ENCODE data around the gene CNTNAP5.
"Not testable (repeated sequence)": the region's sequence is repeated elsewhere in the genome, so short reads cannot be mapped to it uniquely, and the experiment has no call there.

CNTNAP5 gene

DNA sequence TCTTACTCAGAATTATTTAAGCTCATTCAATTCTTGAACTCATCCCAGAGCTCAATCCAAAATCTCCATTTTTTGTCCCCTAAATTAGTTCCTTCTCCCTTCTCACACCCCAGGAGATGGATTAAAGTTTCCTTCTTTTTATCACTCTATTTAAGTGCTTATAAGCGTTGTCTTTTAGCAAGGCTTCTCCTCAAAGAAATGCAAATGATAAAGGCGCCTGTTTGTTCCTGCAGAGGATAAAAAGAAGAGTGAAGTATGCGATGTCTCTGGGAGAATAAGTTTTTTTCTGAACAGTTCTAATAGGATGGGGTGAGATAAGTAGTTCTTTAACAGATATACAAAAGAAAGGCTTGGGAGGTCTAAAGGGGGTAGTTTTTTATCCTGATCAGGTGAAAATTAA lies 303.3 kb downstream of the CNTNAP5 start:
- Histone ChIP-seq H3K27me3 (ENCODE audit: control insufficient read depth in 1 of 2, insufficient read depth in 2 of 2, low read length in 2 of 2) (no peaks in the 10 kb centered on the region), H3K9me3 (ENCODE audit: control insufficient read depth in 1 of 2, low read length in 2 of 2) (no peaks in the 10 kb centered on the region), H3K4me1 (ENCODE audit: control insufficient read depth in 1 of 2, insufficient read depth in 2 of 2, low read length in 2 of 2) (no peaks in the 10 kb centered on the region), H3K27ac (ENCODE audit: low read depth, low read length) (no peak overlapping the region), H3K9ac (ENCODE audit: low read depth in 1 of 2, low read length in 2 of 2) (no peak overlapping the region), H3K4me3 (ENCODE audit: low read depth in 1 of 2, low read length in 2 of 2) (no peak overlapping the region), H3K36me3 (ENCODE audit: control insufficient read depth in 1 of 2, insufficient read depth in 2 of 2, low read length in 2 of 2) (no peaks in the 10 kb centered on the region)

GRCh38 chr2:124333784-124334183 lies 308.7 kb downstream of the CNTNAP5 start:
- Histone ChIP-seq H3K27me3 (ENCODE audit: control insufficient read depth in 1 of 2, insufficient read depth in 2 of 2, low read length in 2 of 2) (no peaks in the 10 kb centered on the region), H3K9ac (ENCODE audit: low read depth in 1 of 2, low read length in 2 of 2) (no peak overlapping the region), H3K9me3 (ENCODE audit: control insufficient read depth in 1 of 2, low read length in 2 of 2) (no peaks in the 10 kb centered on the region), H3K4me3 (ENCODE audit: low read depth in 1 of 2, low read length in 2 of 2) (no peak overlapping the region), H3K4me1 (ENCODE audit: control insufficient read depth in 1 of 2, insufficient read depth in 2 of 2, low read length in 2 of 2) (no peaks in the 10 kb centered on the region), H3K36me3 (ENCODE audit: control insufficient read depth in 1 of 2, insufficient read depth in 2 of 2, low read length in 2 of 2) (no peaks in the 10 kb centered on the region), H3K27ac (ENCODE audit: low read depth, low read length) (no peak overlapping the region)

DNA sequence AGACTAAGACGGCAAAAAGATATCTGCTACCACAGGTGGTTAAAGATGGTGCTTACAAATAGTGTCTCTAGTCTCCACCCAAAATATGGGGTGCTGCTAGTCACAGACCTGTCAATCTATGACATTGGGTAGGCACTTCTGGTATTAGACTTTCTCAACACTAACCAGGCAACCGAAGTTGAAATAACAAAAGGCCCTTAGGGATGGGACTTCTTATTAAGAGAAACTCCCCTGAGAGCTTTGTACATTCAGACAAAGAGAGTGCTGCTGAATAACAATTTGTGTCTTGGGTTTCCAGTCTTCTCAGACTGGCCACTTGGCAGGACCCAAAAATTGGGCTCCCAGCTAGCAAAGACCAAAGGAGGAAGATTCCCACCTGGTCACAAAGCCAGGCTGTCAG lies 310.0 kb downstream of the CNTNAP5 start:
- Histone ChIP-seq H3K4me3 (ENCODE audit: low read depth in 1 of 2, low read length in 2 of 2) (no peak overlapping the region), H3K27me3 (ENCODE audit: control insufficient read depth in 1 of 2, insufficient read depth in 2 of 2, low read length in 2 of 2) (no peaks in the 10 kb centered on the region), H3K9me3 (ENCODE audit: control insufficient read depth in 1 of 2, low read length in 2 of 2) (peaks cover 0 to 2% of the 10 kb centered on the region in 2 donors), H3K27ac (ENCODE audit: low read depth, low read length) (no peak overlapping the region), H3K9ac (ENCODE audit: low read depth in 1 of 2, low read length in 2 of 2) (no peak overlapping the region), H3K36me3 (ENCODE audit: control insufficient read depth in 1 of 2, insufficient read depth in 2 of 2, low read length in 2 of 2) (no peaks in the 10 kb centered on the region), H3K4me1 (ENCODE audit: control insufficient read depth in 1 of 2, insufficient read depth in 2 of 2, low read length in 2 of 2) (no peaks in the 10 kb centered on the region)

DNA sequence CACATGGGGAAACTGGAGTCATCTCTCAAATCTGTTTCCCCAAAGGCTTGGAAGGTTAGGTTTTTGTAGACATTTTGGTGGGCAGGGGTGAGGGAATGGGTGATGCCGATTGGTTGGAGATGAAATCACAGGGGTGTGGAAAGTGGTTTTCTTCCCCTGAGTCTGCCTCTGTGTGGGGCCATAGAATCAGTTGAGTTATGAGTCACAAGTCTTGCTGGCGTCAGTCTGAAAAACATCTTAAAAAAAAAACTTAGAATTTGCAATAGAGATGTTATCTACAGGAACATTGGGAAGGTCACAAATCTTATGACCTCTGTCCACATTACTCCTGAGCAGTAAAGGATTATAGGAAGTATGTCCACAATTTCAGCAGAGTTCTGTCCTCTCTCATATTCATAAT lies 314.6 kb downstream of the CNTNAP5 start:
- Histone ChIP-seq H3K9me3 (ENCODE audit: control insufficient read depth in 1 of 2, low read length in 2 of 2) (peaks cover 0 to 2% of the 10 kb centered on the region in 2 donors), H3K9ac (ENCODE audit: low read depth in 1 of 2, low read length in 2 of 2) (no peak overlapping the region), H3K27ac (ENCODE audit: low read depth, low read length) (no peak overlapping the region), H3K4me3 (ENCODE audit: low read depth in 1 of 2, low read length in 2 of 2) (no peak overlapping the region), H3K27me3 (ENCODE audit: control insufficient read depth in 1 of 2, insufficient read depth in 2 of 2, low read length in 2 of 2) (no peaks in the 10 kb centered on the region), H3K36me3 (ENCODE audit: control insufficient read depth in 1 of 2, insufficient read depth in 2 of 2, low read length in 2 of 2) (no peaks in the 10 kb centered on the region), H3K4me1 (ENCODE audit: control insufficient read depth in 1 of 2, insufficient read depth in 2 of 2, low read length in 2 of 2) (no peaks in the 10 kb centered on the region)

- H3K4me1 ChIP-seq (ENCODE audit: control insufficient read depth in 1 of 2, insufficient read depth in 2 of 2, low read length in 2 of 2), result no peaks in the 10 kb centered on the region
- H3K36me3 ChIP-seq (ENCODE audit: control insufficient read depth in 1 of 2, insufficient read depth in 2 of 2, low read length in 2 of 2), result no peaks in the 10 kb centered on the region
- no peaks in the 10 kb centered on the region for H3K27me3 ChIP-seq (ENCODE audit: control insufficient read depth in 1 of 2, insufficient read depth in 2 of 2, low read length in 2 of 2)
- H3K4me3 ChIP-seq (ENCODE audit: low read depth in 1 of 2, low read length in 2 of 2), result no peak overlapping the region
- H3K27ac ChIP-seq (ENCODE audit: low read depth, low read length), result no peak overlapping the region
- peaks cover 0 to 2% of the 10 kb centered on the region in 2 donors for H3K9me3 ChIP-seq (ENCODE audit: control insufficient read depth in 1 of 2, low read length in 2 of 2)
- no peak overlapping the region for H3K9ac ChIP-seq (ENCODE audit: low read depth in 1 of 2, low read length in 2 of 2)
Observed at GRCh38 chr2:124343827-124344498, 318.9 kb downstream of the CNTNAP5 start.

DNA sequence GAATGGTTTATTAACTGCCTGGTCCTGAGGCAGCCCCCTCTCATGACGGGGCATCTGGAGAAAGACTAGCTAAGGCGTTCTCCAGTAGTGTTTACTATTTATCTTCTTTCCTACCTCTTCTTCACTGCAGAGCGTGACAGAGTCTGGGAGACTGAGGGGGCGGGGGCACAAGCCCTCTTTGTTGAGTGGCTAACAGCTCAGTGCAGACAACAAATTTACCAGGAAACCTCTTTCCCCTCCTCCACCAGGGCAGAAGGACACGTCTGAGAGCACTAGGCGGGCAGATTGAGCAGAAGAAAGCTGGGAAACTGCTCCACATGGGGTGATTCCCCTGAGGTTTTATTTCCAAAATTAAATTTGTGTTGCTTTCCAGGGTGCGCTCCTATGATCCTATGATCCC lies 322.1 kb downstream of the CNTNAP5 start:
- no peak overlapping the region for H3K4me3 ChIP-seq (ENCODE audit: low read depth in 1 of 2, low read length in 2 of 2)
- no peaks in the 10 kb centered on the region for H3K27me3 ChIP-seq (ENCODE audit: control insufficient read depth in 1 of 2, insufficient read depth in 2 of 2, low read length in 2 of 2)
- no peaks in the 10 kb centered on the region for H3K9me3 ChIP-seq (ENCODE audit: control insufficient read depth in 1 of 2, low read length in 2 of 2)
- H3K36me3 ChIP-seq (ENCODE audit: control insufficient read depth in 1 of 2, insufficient read depth in 2 of 2, low read length in 2 of 2), result no peaks in the 10 kb centered on the region
- H3K27ac ChIP-seq (ENCODE audit: low read depth, low read length), result no peak overlapping the region
- H3K9ac ChIP-seq (ENCODE audit: low read depth in 1 of 2, low read length in 2 of 2), result no peak overlapping the region
- no peaks in the 10 kb centered on the region for H3K4me1 ChIP-seq (ENCODE audit: control insufficient read depth in 1 of 2, insufficient read depth in 2 of 2, low read length in 2 of 2)

DNA sequence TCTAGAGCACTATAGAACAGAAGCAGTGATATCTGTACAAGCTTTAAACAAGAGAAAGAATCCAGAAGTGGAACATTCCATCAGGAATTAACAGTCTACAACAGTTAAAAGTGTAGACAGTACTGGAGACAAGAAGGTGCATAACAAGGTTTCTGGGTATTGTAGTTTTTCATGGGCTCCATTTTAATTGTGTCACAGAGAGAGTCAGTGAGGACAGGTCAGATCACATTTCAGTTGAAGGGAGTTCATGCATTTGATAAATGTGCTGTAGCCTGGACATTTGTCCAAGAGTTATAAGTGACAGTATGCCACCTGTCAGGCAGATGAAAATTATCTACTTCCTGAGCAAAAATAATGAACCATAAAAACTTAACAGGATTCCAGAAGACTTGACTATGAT lies 328.6 kb downstream of the CNTNAP5 start:
- no peak overlapping the region for H3K27ac ChIP-seq (ENCODE audit: low read depth, low read length)
- H3K4me1 ChIP-seq (ENCODE audit: control insufficient read depth in 1 of 2, insufficient read depth in 2 of 2, low read length in 2 of 2), result no peaks in the 10 kb centered on the region
- H3K36me3 ChIP-seq (ENCODE audit: control insufficient read depth in 1 of 2, insufficient read depth in 2 of 2, low read length in 2 of 2), result no peaks in the 10 kb centered on the region
- no peaks in the 10 kb centered on the region for H3K27me3 ChIP-seq (ENCODE audit: control insufficient read depth in 1 of 2, insufficient read depth in 2 of 2, low read length in 2 of 2)
- H3K9me3 ChIP-seq (ENCODE audit: control insufficient read depth in 1 of 2, low read length in 2 of 2), result no peaks in the 10 kb centered on the region
- no peak overlapping the region for H3K9ac ChIP-seq (ENCODE audit: low read depth in 1 of 2, low read length in 2 of 2)
- no peak overlapping the region for H3K4me3 ChIP-seq (ENCODE audit: low read depth in 1 of 2, low read length in 2 of 2)

GRCh38 chr2:124354466-124354865 lies 329.4 kb downstream of the CNTNAP5 start:
- no peak overlapping the region for H3K9ac ChIP-seq (ENCODE audit: low read depth in 1 of 2, low read length in 2 of 2)
- no peak overlapping the region for H3K4me3 ChIP-seq (ENCODE audit: low read depth in 1 of 2, low read length in 2 of 2)
- no peaks in the 10 kb centered on the region for H3K27me3 ChIP-seq (ENCODE audit: control insufficient read depth in 1 of 2, insufficient read depth in 2 of 2, low read length in 2 of 2)
- H3K27ac ChIP-seq (ENCODE audit: low read depth, low read length), result no peak overlapping the region
- no peaks in the 10 kb centered on the region for H3K4me1 ChIP-seq (ENCODE audit: control insufficient read depth in 1 of 2, insufficient read depth in 2 of 2, low read length in 2 of 2)
- no peaks in the 10 kb centered on the region for H3K36me3 ChIP-seq (ENCODE audit: control insufficient read depth in 1 of 2, insufficient read depth in 2 of 2, low read length in 2 of 2)
- no peaks in the 10 kb centered on the region for H3K9me3 ChIP-seq (ENCODE audit: control insufficient read depth in 1 of 2, low read length in 2 of 2)

DNA sequence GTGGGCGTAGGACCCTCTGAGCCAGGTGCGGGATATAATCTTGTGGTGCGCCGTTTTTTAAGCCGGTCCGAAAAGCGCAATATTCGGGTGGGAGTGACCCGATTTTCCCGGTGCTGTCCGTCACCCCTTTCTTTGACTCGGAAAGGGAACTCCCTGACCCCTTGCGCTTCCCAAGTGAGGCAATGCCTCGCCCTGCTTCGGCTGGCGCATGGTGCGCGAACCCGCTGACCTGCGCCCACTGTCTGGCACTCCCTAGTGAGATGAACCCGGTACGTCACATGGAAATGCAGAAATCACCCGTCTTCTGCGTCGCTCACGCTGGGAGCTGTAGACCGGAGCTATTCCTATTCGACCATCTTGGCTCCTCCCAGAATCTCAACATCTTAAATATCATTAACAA lies 336.9 kb downstream of the CNTNAP5 start:
- not testable (repeated sequence) for H3K4me3 ChIP-seq (ENCODE audit: low read depth in 1 of 2, low read length in 2 of 2); H3K27ac ChIP-seq (ENCODE audit: low read depth, low read length); H3K4me1 ChIP-seq (ENCODE audit: control insufficient read depth in 1 of 2, insufficient read depth in 2 of 2, low read length in 2 of 2); H3K36me3 ChIP-seq (ENCODE audit: control insufficient read depth in 1 of 2, insufficient read depth in 2 of 2, low read length in 2 of 2); H3K27me3 ChIP-seq (ENCODE audit: control insufficient read depth in 1 of 2, insufficient read depth in 2 of 2, low read length in 2 of 2); H3K9ac ChIP-seq (ENCODE audit: low read depth in 1 of 2, low read length in 2 of 2); H3K9me3 ChIP-seq (ENCODE audit: control insufficient read depth in 1 of 2, low read length in 2 of 2)

GRCh38 chr2:124369181-124369580 lies 344.1 kb downstream of the CNTNAP5 start:
- no peak overlapping the region for H3K9ac ChIP-seq (ENCODE audit: low read depth in 1 of 2, low read length in 2 of 2)
- H3K4me1 ChIP-seq (ENCODE audit: control insufficient read depth in 1 of 2, insufficient read depth in 2 of 2, low read length in 2 of 2), result no peaks in the 10 kb centered on the region
- H3K27me3 ChIP-seq (ENCODE audit: control insufficient read depth in 1 of 2, insufficient read depth in 2 of 2, low read length in 2 of 2), result no peaks in the 10 kb centered on the region
- H3K4me3 ChIP-seq (ENCODE audit: low read depth in 1 of 2, low read length in 2 of 2), result no peak overlapping the region
- H3K27ac ChIP-seq (ENCODE audit: low read depth, low read length), result no peak overlapping the region
- H3K36me3 ChIP-seq (ENCODE audit: control insufficient read depth in 1 of 2, insufficient read depth in 2 of 2, low read length in 2 of 2), result no peaks in the 10 kb centered on the region
- peaks cover 0 to 2% of the 10 kb centered on the region in 2 donors for H3K9me3 ChIP-seq (ENCODE audit: control insufficient read depth in 1 of 2, low read length in 2 of 2)

All from duodenal mucosa (tissue), 2 donors.